GM18505 (cell line): ENCODE results near the gene TMEM63B.

Source experiments
- ATAC-seq: cut with Tn5 transposase; IDR thresholded peaks from one replicate; pipeline ENCODE4 v1.9.1; 2021; ENCODE audit not compliant: unreplicated experiment
- POLR2A ChIP-seq: IDR thresholded peaks from 4 replicates; pipeline ENCODE4 v1.6.1; 2011; ENCODE audit warnings: borderline replicate concordance; ENCODE audit not compliant: insufficient read depth, insufficient read length; ENCODE audit errors: extremely low read depth

TMEM63B gene

DNA sequence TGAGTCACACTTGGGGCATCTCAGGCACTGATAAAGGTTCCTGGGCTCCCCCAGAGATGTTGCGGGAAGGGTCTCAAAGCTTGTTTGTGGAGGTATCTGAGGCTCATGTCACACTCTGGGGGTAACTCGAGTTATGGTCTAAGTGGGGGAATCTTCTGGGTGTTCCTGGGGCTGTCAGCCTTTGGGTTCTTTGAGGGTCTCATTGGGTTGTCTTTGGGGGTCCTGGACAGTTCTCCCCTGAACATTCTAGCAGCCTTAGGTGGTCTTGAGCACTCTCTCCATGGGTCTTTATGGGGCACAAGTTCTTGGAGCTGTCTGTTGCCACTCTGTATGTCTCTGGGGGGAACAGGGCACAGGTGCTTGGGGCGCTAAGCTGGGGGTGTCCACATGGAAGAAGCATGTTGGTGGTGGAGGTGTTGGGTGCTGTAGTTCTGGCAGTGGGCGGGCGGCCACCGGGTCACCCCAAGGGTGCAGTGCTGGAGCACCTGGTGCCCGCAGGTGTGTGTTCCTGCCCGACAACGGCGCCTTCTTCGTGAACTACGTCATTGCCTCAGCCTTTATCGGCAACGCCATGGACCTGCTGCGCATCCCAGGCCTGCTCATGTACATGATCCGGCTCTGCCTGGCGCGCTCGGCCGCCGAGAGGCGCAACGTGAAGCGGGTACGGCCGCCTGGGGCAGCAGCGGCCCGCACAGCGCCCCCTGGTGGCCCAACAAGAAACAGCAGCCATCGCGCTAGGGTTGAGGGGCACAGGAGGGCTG, 24.2 kb downstream of the TMEM63B start:
- TF ChIP-seq POLR2A: no peak
- peak; percentile 67 for ATAC-seq

DNA sequence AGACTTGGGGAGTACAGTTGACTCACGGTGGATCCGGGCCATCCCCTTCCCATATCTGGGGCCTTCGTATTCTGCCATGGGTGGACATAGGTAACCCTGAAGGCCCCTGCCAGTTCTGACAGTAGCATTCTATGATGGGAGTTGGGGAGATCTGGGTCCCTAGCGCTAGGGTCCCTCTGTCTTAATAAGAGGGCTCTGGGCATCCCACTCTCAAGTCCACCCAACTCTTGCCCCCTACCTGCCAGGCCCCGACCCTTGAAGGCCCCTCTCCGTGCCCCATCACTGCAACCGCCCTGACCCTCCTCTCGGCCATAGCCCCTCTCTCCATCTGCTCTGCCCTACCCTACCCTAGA, 24.7 kb downstream of the TMEM63B start:
- no peak for TF ChIP-seq POLR2A
- no peak for ATAC-seq

DNA sequence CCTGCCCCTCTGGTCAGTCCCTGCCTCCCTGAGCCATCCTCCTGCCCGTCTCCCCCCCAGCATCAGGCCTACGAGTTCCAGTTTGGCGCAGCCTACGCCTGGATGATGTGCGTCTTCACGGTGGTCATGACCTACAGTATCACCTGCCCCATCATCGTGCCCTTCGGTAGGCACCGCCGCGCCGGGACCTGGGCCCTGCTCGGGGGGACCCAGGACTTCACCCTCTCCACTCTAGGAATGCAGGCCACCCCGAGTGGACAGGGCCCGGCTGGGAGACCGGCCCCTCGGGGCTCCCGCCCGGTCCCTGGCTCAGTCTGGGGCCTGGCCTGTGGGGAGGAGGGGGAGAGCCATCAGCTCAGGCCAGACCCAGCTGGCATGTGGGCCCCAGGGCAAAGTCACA, 25.2 kb downstream of the TMEM63B start:
- TF ChIP-seq POLR2A: no peak
- ATAC-seq: no peak

DNA sequence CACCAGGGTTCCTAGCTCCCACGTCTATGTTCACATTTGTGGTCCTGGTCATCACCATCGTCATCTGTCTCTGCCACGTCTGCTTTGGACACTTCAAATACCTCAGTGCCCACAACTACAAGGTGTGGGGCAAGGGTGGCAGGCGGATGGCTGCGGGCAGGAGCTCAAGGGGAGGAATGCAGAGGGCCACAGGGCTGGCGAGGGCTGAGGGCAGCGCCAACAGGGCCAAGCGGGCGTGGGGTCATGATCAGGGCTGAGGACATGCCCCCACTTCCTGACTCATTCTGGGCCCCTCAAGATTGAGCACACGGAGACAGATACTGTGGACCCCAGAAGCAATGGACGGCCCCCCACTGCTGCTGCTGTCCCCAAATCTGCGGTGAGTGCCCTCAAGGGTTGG, 26.7 kb downstream of the TMEM63B start:
- ATAC-seq: no peak
- no peak for TF ChIP-seq POLR2A

DNA sequence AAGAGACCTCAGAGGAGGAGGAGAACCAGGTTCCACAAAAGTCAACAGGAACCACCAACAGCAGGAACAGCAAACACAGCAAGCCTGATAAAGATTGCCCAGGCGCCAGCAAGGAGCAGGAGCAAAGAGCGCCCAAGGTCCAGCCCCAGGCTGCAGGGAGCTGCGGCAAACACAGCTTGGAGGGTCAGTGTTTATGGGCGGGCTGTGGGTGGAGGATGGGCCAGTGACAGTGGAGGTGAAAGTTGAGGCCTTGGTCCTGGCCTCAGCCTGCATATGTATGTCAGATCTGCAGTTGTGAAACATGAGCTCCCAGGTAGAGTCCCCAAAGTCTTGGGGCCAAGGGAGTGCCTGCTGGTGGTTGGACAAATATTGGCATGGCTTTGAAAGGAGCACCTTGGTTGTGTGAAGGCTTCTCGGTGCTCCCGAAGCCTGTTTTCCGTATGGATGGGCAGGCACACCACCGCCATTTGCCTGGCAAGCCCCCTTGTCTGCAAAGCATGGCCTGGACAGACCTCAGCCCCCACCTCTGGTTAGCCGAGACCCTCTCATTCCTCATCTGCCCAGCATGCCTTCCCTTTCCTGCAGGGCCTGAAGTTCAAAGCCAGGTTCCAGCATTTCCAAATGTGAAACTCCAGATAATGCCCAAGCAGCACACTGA, 29.3 kb downstream of the TMEM63B start:
- no peak for TF ChIP-seq POLR2A
- ATAC-seq: no peak

DNA sequence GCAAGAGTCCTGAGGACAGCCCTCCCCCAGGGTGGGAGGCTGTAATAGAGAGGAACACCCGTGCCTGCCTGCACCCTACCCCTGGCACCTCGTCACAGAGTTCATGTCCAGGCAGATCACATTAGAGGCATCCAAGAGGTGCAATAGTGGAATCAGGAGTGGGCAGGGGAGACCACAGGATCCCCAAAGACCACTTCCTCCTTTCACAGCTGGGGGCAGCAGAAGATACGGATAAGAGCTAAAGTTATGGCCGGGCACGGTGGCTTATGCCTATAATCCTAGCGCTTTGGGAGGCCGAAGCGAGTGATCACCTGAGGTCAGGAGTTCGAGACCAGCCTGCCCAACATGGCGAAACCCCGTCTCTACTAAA, 29.8 kb downstream of the TMEM63B start:
- no peak for TF ChIP-seq POLR2A
- ATAC-seq: no peak

DNA sequence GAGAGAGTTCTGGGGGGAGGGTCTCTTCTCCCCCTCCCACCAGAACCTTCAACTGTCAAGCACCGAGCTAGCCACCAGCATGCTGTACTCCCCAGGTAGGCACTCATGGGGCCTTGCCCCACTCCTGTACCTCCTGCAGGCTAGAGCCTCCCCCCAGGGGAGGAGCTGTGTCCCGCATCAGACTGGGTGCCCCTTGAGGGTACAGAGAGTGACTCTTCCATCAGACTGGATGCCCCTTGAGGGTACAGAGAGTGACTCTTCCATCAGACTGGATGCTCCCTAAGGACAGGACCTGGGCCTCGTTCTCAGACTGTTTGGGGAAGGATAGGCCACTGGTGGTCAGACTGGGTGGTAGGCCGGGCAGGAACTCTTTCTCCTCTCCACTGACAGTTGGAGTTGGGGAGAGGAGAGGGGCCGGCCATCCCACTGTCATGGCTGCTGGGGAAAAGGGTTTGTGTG, 31.4 kb downstream of the TMEM63B start, which contains the start of gene CAPN11:
Gene CAPN11, plus strand, starts transcription at position 51 of the 459 bp plus-strand sequence. Its CDS starts 29 bp downstream, at position 80.
- TF ChIP-seq POLR2A: no peak
- ATAC-seq: no peak

DNA sequence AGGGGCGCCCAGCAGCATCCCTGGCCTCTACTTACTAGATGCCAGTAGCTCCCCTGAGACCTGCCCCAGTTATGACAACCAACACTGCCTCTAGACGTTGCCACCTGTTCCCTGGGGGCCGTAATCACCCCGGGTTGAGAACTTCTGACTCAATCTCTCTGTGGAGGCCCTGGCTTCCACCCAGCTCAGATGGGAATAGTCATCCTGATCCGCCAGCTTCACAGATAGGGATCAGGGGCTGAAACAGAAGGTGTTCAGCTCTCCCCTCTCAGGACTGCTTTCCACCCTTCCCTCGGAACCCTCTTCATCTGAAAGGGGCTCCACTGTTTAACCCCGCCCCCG, 34.6 kb downstream of the TMEM63B start:
- no peak for ATAC-seq
- no peak for TF ChIP-seq POLR2A

DNA sequence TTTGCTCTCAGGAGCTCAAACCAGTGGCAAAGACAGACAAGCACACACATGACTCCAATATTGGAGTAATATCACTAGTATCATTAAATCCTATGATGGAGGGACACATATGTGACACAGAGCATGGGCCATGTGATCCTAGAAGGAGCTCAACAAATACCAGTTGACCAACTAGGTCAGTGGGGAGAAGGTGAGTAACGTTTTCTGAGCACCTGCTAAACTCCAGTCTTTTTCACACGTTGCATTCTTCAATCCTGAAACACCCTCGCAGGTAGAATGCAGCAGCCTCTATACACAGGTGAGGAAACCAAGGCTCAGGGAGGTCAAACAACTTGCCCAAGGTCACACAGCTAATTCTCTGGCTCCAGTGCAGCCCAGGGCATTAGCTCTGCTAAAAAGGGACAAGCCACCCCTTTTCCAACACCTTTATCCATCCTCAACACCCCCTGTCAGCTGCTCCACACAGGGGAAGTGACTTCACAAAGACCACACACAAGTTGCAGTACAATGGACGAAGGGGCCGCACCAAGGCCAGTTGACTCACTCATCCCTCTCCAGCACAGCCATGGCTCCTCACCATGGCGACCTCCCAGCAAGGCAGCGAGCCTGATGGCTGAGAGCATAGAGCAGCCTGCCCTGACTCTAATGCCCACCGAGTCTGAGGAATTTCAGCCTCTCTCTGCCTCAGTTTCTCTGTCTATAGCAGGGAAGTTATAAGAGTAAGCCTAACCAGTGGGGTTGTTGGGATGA, 35.7 kb downstream of the TMEM63B start:
- no peak for TF ChIP-seq POLR2A

DNA sequence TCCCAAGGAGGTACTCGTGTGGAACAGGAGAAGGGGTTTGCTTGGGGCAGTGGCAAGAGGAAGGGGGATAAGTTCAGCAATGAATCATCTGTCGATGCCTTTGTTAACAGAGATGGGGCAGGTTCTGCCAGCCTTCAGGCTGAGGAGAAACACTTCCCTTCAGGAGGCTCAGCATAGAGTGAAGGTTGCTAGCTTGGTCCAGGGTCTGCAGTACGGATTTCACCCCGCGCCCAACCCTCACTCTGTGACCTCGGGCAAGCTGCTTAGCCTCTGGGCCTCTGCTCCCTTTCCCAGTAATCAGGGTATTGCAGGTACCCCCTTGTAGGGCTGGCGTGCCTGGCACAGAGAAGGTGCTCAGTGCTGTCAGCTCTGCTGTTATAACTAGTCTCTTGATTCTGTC, 38.8 kb downstream of the TMEM63B start:
- no peak for ATAC-seq
- TF ChIP-seq POLR2A: no peak

More for the DNA sequence above, 35.7 kb downstream of the TMEM63B start:
- no peak for ATAC-seq

DNA sequence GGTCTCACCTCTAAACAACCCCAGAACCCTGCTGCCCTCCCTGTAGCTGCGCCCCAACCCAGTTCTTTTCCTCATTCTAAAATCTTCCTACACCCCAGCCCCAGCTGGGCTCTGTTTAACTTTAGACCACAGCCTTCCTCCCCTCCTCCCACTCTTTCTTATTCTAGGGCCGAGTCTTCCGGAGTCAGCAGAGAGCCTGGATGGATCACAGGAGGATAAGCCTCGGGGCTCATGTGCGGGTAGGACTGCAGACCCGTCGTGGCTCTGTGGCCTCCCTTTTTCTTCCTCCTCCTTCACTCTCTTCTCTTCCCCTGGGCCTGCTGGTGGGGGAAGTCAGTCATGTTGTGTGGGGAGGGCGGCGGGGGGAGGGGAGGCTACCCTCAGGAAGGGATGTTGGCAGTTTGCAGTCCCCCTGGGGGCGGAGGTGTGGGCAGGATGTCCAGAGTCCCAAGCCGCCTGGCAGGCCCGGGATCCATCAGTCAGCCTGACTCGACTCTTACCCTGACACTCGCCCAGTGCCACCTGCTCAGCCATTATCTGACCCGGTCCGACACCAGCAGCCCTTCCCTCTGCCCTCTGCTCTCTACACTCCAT, 39.3 kb downstream of the TMEM63B start:
- TF ChIP-seq POLR2A: no peak

DNA sequence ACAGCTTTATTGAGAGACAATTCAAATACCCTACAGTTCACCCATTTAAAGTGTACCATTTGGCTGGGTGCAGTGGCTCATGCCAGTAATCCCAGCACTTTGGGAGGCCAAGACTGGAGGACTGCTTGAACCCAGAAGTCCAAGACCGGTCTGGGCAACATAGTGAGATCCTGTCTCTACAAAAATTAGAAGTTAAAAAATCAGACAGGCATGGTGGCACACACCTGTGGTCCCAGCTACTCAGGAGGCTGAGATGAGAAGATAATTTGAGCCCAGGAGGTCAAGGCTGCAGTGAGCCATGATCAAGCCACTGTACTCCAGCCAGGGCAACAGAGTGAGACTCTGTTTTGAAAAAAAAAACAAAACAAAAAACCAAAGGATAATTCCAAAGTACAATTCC, 40.2 kb downstream of the TMEM63B start:
- no peak for ATAC-seq
- no peak for TF ChIP-seq POLR2A

More for the DNA sequence above, 39.3 kb downstream of the TMEM63B start:
- ATAC-seq: no peak

DNA sequence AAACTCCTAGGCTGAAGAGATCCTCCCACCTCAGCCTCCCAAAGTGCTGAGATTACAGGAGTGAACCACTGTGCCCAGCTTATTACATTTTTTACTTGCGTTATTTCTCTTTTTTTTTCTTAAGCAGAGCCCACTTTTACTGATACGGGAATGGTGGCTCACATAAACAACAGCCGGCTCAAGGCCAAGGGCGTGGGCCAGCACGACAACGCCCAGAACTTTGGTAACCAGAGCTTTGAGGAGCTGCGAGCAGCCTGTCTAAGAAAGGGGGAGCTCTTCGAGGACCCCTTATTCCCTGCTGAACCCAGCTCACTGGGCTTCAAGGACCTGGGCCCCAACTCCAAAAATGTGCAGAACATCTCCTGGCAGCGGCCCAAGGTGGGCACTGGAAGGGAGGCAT, 41.8 kb downstream of the TMEM63B start:
- ATAC-seq: no peak
- no peak for TF ChIP-seq POLR2A
